ENCODE measurements around the gene PLEKHG7. TPM values are rescaled to one million over a fixed set of nuclear protein-coding genes. Genes with fewer than 3 reads are reported as not detected.
"Not testable (repeated sequence)": the region's sequence is repeated elsewhere in the genome, so short reads cannot be mapped to it uniquely, and the experiment has no call there.

PLEKHG7 gene
- total RNA-seq, 1 donor from 2014 or later: not detected

- no peaks in the 10 kb centered on the region for H3K9me3 Mint-ChIP-seq
- no peak for TF ChIP-seq CTCF (conservative IDR thresholded peaks at IDR 0.05)
Observed at GRCh38 chr12:92779902-92780301, 77.1 kb downstream of the PLEKHG7 start.

DNA sequence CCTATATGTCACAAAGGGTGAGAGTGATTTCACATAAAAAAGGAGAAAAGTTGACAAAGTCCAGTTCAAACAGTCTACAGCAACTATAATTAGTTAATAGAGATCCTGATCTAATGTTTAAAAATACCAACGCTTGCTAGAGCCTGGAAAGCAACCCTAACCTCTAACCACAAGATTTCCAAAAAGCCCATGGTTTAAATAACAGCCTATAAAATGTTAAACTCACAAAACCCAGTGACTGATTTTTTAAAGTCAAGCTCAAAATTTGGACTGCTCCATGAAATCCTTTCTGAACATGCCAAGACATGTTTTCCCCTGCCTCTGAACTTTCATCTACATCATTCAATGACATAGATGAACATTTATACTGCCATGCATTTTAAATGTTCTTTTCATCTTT lies 81.6 kb downstream of the PLEKHG7 start:
- H3K4me3 Mint-ChIP-seq: no peak overlapping the region
- no peak for DNase-seq (ENCODE audit: low read depth, low spot score)
- peaks cover 4% of the 10 kb centered on the region for H3K36me3 Mint-ChIP-seq (ENCODE audit: low read depth)
- TF ChIP-seq CTCF (conservative IDR thresholded peaks at IDR 0.05): no peak
- no peaks in the 10 kb centered on the region for H3K9me3 Mint-ChIP-seq
- H3K4me1 Mint-ChIP-seq: peaks cover 5% of the 10 kb centered on the region
- no peak overlapping the region for H3K27ac Mint-ChIP-seq (ENCODE audit: unreplicated experiment)
- no peaks in the 10 kb centered on the region for H3K27me3 Mint-ChIP-seq (ENCODE audit: low read depth)

More at GRCh38 chr12:92779902-92780301, 77.1 kb downstream of the PLEKHG7 start:
- H3K4me1 Mint-ChIP-seq: peaks cover 5% of the 10 kb centered on the region
- no peak overlapping the region for H3K4me3 Mint-ChIP-seq
- H3K27me3 Mint-ChIP-seq (ENCODE audit: low read depth): no peaks in the 10 kb centered on the region
- DNase-seq (ENCODE audit: low read depth, low spot score): no peak
- H3K27ac Mint-ChIP-seq (ENCODE audit: unreplicated experiment): no peak overlapping the region
- peaks cover 9% of the 10 kb centered on the region for H3K36me3 Mint-ChIP-seq (ENCODE audit: low read depth)

- no peak for DNase-seq (ENCODE audit: low read depth, low spot score)
Observed at GRCh38 chr12:92784797-92785562, 82.2 kb downstream of the PLEKHG7 start.

GRCh38 chr12:92785563-92785950 lies 82.8 kb downstream of the PLEKHG7 start:
- Mint-ChIP-seq H3K36me3 (ENCODE audit: low read depth) (peaks cover 13% of the 10 kb centered on the region), H3K4me3 (no peak overlapping the region)
- DNase-seq (ENCODE audit: low read depth, low spot score): no peak

More at GRCh38 chr12:92784797-92785562, 82.2 kb downstream of the PLEKHG7 start:
- peaks cover 8% of the 10 kb centered on the region for H3K36me3 Mint-ChIP-seq (ENCODE audit: low read depth)
- H3K27me3 Mint-ChIP-seq (ENCODE audit: low read depth): no peaks in the 10 kb centered on the region
- no peaks in the 10 kb centered on the region for H3K9me3 Mint-ChIP-seq
- peaks cover 5% of the 10 kb centered on the region for H3K4me1 Mint-ChIP-seq
- TF ChIP-seq CTCF (conservative IDR thresholded peaks at IDR 0.05): peak; percentile 81
- no peak overlapping the region for H3K27ac Mint-ChIP-seq (ENCODE audit: unreplicated experiment)
- no peak overlapping the region for H3K4me3 Mint-ChIP-seq

DNA sequence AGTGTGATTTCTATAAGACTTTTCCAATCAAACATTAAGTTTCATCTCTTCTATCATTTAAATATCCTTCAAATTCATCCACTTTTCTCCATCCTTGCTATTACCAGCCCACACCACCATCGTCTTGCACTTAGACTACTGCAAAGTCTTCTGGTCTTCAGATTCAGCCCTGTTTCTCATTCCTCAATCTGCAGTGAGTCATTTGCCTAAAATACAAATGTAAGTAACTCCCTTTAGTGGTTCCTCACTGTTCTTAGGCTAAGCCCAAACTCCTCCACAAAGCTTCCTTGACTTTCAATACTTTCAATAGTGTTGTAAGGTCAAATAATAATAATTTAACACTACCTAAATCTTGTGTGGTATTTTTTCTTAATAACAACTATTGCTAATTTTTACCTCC lies 83.3 kb downstream of the PLEKHG7 start:
- Mint-ChIP-seq H3K9me3 (no peaks in the 10 kb centered on the region), H3K4me3 (no peak overlapping the region), H3K36me3 (ENCODE audit: low read depth) (peaks cover 16% of the 10 kb centered on the region), H3K27ac (ENCODE audit: unreplicated experiment) (no peak overlapping the region), H3K4me1 (peaks cover 5% of the 10 kb centered on the region), H3K27me3 (ENCODE audit: low read depth) (no peaks in the 10 kb centered on the region)
- DNase-seq (ENCODE audit: low read depth, low spot score): no peak
- no peak for TF ChIP-seq CTCF (conservative IDR thresholded peaks at IDR 0.05)

More at GRCh38 chr12:92785563-92785950, 82.8 kb downstream of the PLEKHG7 start:
- H3K27ac Mint-ChIP-seq (ENCODE audit: unreplicated experiment): no peak overlapping the region
- no peaks in the 10 kb centered on the region for H3K27me3 Mint-ChIP-seq (ENCODE audit: low read depth)
- H3K9me3 Mint-ChIP-seq: no peaks in the 10 kb centered on the region
- H3K4me1 Mint-ChIP-seq: peaks cover 5% of the 10 kb centered on the region
- no peak for TF ChIP-seq CTCF (conservative IDR thresholded peaks at IDR 0.05)

GRCh38 chr12:92794356-92794755 lies 91.6 kb downstream of the PLEKHG7 start:
- Mint-ChIP-seq H3K36me3 (ENCODE audit: low read depth) (peaks cover 57% of the 10 kb centered on the region), H3K9me3 (peaks cover 16% of the 10 kb centered on the region)
- H3K27me3 Mint-ChIP-seq (ENCODE audit: low read depth); H3K4me3 Mint-ChIP-seq; H3K4me1 Mint-ChIP-seq; DNase-seq (ENCODE audit: low read depth, low spot score); H3K27ac Mint-ChIP-seq (ENCODE audit: unreplicated experiment): not testable (repeated sequence)
